Cardiac muscle cell (in vitro differentiated cells and primary cell): Measurements from ENCODE around the gene SUSD5. TPM values are rescaled to one million over a fixed set of nuclear protein-coding genes. Genes with fewer than 3 reads are reported as not detected.

Experiments used
- DNase-seq, 2 donors: peaks; one replicate each; pipeline versions ENCODE4 v3.0.0 to v3.0.0-alpha.2; 2010 to 2017; ENCODE audit warnings: low read depth in 1 of 2, low spot score in 1 of 2
- H3K27ac ChIP-seq: fragments of 200-600 bp; sonication (generic); 2 replicates; pipeline ENCODE4 v1.5.1; 2016
- H3K27me3 ChIP-seq: fragments of 200-600 bp; sonication (generic); 2 replicates; pipeline ENCODE4 v1.6.0; 2016; ENCODE audit warnings: control low read depth
- H3K36me3 ChIP-seq: fragments of 200-600 bp; sonication (generic); 2 replicates; pipeline ENCODE4 v1.5.1; 2016; ENCODE audit warnings: control low read depth
- H3K4me1 ChIP-seq: fragments of 200-600 bp; sonication (generic); 2 replicates; pipeline ENCODE4 v1.8.1; 2017; ENCODE audit warnings: low read depth, mild to moderate bottlenecking, mixed run types
- H3K4me3 ChIP-seq: fragments of 200-600 bp; sonication (generic); 2 replicates; pipeline ENCODE4 v1.5.1; 2016; ENCODE audit warnings: mild to moderate bottlenecking
- H3K9me3 ChIP-seq: fragments of 200-600 bp; sonication (generic); 2 replicates; pipeline ENCODE4 v1.5.1; 2017; ENCODE audit warnings: low read depth, mild to moderate bottlenecking, control low read depth
- polyA plus RNA-seq: library from polyadenylated mRNA; unstranded; fragments of >200 nt; fragmentation: Nextera tagmentation; extraction: Ambion mirVana; gene quantifications from 2 replicates; pipeline ENCODE4 v1.2.1, GENCODE V29; 2016
- total RNA-seq: library from RNA; depleted of rRNA; stranded (reverse); fragments of >200 nt; gene quantifications from 2 replicates; pipeline ENCODE4 v1.2.3, GENCODE V29; 2016
- TF ChIP-seq, protein P1 (sequence below): IDR thresholded peaks from 2 replicates; pipeline ENCODE4 v1.5.1; 2012; ENCODE audit warnings: low read depth, mild to moderate bottlenecking, low read length

Gene SUSD5
- total and polyA plus RNA-seq, 2 experiments from 2014 or later, result 4.3 to 11.0 TPM

DNA sequence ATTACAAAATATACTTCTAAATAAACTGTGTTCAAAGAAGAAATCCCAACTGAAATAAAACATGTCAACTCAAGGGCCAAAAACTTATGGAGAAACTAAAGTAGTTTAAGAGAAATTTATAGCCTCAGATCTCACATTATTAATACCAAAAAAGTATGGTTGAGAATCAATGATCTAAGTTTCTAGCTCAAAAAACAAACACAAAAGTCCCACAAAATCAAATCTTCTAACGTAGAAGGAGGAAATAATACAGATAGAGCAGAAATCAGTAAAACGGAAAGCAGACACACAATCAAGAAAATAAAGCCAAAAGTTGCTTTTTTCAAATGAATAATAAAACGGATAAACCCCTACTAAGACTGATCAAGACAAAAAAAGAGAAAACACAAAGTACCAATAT is 2.9 kb downstream of the SUSD5 start:
- peaks cover 53% of the 10 kb centered on the region for H3K27me3 ChIP-seq
- no peak for DNase-seq
- H3K27ac ChIP-seq, result no peak overlapping the region
- H3K36me3 ChIP-seq, result no peaks in the 10 kb centered on the region
- TF ChIP-seq, protein P1, sequence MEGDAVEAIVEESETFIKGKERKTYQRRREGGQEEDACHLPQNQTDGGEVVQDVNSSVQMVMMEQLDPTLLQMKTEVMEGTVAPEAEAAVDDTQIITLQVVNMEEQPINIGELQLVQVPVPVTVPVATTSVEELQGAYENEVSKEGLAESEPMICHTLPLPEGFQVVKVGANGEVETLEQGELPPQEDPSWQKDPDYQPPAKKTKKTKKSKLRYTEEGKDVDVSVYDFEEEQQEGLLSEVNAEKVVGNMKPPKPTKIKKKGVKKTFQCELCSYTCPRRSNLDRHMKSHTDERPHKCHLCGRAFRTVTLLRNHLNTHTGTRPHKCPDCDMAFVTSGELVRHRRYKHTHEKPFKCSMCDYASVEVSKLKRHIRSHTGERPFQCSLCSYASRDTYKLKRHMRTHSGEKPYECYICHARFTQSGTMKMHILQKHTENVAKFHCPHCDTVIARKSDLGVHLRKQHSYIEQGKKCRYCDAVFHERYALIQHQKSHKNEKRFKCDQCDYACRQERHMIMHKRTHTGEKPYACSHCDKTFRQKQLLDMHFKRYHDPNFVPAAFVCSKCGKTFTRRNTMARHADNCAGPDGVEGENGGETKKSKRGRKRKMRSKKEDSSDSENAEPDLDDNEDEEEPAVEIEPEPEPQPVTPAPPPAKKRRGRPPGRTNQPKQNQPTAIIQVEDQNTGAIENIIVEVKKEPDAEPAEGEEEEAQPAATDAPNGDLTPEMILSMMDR, result no peak
- peaks cover 3% of the 10 kb centered on the region for H3K4me1 ChIP-seq
- no peaks in the 10 kb centered on the region for H3K9me3 ChIP-seq
- H3K4me3 ChIP-seq, result no peak overlapping the region

DNA sequence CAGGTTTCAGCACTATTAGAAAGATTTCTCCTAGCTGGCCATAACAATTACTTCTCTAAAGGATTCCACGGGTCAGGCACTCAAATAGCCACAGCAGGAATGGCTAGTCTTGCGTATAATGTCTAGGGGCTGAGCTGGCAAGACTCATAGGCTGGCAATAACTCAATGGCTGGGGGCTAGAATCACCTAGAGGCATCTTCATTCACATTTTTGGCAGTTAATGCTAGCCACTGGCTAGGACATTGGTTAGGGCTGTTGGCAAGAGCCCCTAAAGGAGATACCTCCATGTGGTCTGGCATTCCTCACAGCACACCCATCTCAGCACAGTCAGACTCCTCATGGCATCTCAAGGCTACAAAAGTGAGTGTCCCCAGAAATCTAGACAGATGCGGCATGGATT is 6.2 kb downstream of the SUSD5 start:
- H3K4me1 ChIP-seq, result no peaks in the 10 kb centered on the region
- TF ChIP-seq, protein P1, result no peak
- H3K9me3 ChIP-seq, result no peaks in the 10 kb centered on the region
- H3K27ac ChIP-seq, result no peak overlapping the region
- H3K27me3 ChIP-seq, result peaks cover 23% of the 10 kb centered on the region
- no peak for DNase-seq
- H3K36me3 ChIP-seq, result no peaks in the 10 kb centered on the region
- no peak overlapping the region for H3K4me3 ChIP-seq

DNA sequence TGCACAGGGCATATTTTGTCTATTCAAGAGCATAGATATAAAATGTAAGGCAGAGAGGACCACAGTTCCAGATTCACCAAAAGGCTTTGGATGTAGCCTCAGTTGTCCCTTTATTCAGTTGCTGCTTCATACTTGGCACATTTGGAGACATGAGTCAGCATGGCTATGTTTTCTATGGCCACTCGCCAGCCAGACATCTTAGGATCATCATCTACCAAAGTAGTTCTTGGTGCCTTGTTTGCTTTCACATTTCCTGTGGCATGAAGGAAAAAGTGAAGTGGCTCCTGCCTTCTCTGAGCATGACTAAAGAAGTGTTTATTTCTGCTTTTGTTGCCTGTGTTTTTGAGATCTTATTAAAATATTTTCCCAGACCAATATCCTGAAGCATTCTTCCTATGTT is 7.2 kb downstream of the SUSD5 start:
- Histone ChIP-seq H3K36me3 (no peaks in the 10 kb centered on the region), H3K4me1 (no peaks in the 10 kb centered on the region), H3K9me3 (no peaks in the 10 kb centered on the region), H3K27me3 (peaks cover 14% of the 10 kb centered on the region), H3K4me3 (no peak overlapping the region), H3K27ac (no peak overlapping the region)
- peak in 1 of 2 donors; percentile 77 for DNase-seq
- TF ChIP-seq, protein P1, result no peak

DNA sequence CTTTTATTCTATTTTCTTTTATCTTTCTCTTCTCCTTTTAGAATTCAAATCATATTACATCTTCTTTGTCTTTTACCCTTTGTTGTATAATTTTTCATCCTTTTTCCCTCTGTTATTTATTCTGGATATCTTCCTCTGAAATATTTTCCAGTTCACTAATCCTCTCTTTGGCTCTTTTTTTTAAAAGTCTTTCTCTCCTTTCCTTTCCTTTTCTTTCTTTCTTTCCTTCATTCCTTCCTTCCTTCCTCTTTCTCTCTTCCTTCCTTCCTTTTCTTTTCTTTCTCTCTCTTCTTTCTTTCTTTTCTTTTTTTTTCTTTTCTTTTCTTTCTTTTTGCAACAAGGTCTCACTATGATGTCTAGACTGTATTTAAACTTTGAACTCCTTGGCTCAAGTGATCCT is 9.3 kb downstream of the SUSD5 start:
- DNase-seq, result no peak
- H3K27ac ChIP-seq, result no peak overlapping the region
- no peak overlapping the region for H3K4me3 ChIP-seq
- no peaks in the 10 kb centered on the region for H3K27me3 ChIP-seq
- H3K4me1 ChIP-seq, result no peaks in the 10 kb centered on the region
- TF ChIP-seq, protein P1, result no peak
- no peaks in the 10 kb centered on the region for H3K36me3 ChIP-seq
- H3K9me3 ChIP-seq, result no peaks in the 10 kb centered on the region

DNA sequence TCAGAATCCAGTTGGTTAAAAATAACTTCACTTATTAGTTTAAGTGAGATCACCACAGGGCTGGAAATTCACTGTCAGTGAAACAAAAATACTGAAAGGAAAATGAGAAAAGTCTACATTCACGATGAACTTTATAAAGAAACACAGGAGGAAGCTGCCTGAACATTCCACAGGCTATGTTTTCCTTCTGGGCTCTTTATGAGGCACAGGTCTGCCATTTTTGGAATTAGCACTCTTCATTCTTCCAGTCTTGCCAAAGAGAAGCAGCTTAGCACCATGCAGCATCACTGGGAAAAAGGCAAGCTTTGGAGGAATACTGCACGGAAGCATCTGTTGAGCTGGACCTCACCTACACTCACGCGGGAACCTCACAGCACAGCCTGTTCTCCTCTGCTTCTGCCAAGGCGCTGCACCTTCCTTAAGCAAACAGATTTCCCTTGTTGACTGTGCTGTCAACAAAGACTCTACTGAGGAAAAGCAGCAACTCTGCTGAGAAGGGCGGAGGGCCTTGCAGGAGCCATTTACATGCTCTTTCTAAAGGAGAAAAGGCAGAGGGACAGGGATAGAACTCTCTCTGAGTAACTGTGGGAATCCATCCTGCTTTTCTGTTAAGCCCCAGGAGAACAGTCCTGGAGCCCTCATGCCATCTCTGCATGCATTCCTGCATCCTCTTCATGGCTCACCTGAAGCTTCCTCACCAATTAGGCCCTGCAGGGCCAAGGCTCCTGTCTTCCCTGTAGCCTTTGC is 15.7 kb downstream of the SUSD5 start:
- Histone ChIP-seq H3K27ac (peak overlapping the region; percentile 18), H3K4me3 (no peak overlapping the region), H3K9me3 (no peaks in the 10 kb centered on the region), H3K4me1 (peaks cover 5% of the 10 kb centered on the region), H3K27me3 (no peaks in the 10 kb centered on the region), H3K36me3 (no peaks in the 10 kb centered on the region)
- no peak for DNase-seq
- TF ChIP-seq, protein P1, result no peak
